Occipital lobe (tissue), 2 donors: ENCODE results near the gene ZNF135. TPM values are rescaled to one million over a fixed set of nuclear protein-coding genes. Genes with fewer than 3 reads are reported as not detected.

Experiments used
- DNase-seq: peaks from one replicate; lab custom pipeline; 2025; lab: John Stamatoyannopoulos, UW
- total RNA-seq: library from RNA; depleted of rRNA; stranded (reverse); fragments of >200 nt; gene quantifications from one replicate; pipeline ENCODE4 v1.2.3, GENCODE V29; 2014

The ZNF135 gene
- total RNA-seq, 1 donor from 2014 or later, result 13.4 TPM

- DNase-seq, result no peak
These were observed 32.3 kb downstream of the ZNF135 start for GRCh38 chr19:58091251-58091995.

GRCh38 chr19:58093071-58093470, 34.0 kb downstream of the ZNF135 start:
- DNase-seq, result no peak

- no peak for DNase-seq
These were observed 36.2 kb downstream of the ZNF135 start for GRCh38 chr19:58095328-58095727.

- DNase-seq, result no peak
These were observed 37.8 kb downstream of the ZNF135 start for GRCh38 chr19:58096884-58097283.

- DNase-seq, result no peak
These were observed 38.3 kb downstream of the ZNF135 start for GRCh38 chr19:58097349-58097748.

GRCh38 chr19:58097781-58098681, 38.9 kb downstream of the ZNF135 start, which contains the start of gene ZSCAN18:
TSS of gene ZSCAN18 (minus strand) at chr19:58098231. CDS start at chr19:58090267, 7,964 bp downstream.
- DNase-seq, result peak; percentile 91

- DNase-seq, result no peak
These were observed 39.6 kb downstream of the ZNF135 start for GRCh38 chr19:58098682-58098998.

GRCh38 chr19:58107778-58108545, 48.9 kb downstream of the ZNF135 start:
- DNase-seq, result no peak

GRCh38 chr19:58108546-58108817, 49.4 kb downstream of the ZNF135 start:
- DNase-seq, result no peak

GRCh38 chr19:58117841-58118575, 58.9 kb downstream of the ZNF135 start:
- no peak for DNase-seq

GRCh38 chr19:58118979-58119733, 60.1 kb downstream of the ZNF135 start:
- DNase-seq, result no peak

Other genes starting within 250 kb of the ZNF135 start
- gene ZNF552, start 244.4 kb upstream of the ZNF135 start, total RNA-seq, result 9.7 TPM
- 20.9 TPM for gene ZNF587B, start 229.0 kb upstream of the ZNF135 start, total RNA-seq
- gene ZNF587, start 209.4 kb upstream of the ZNF135 start, total RNA-seq, result 34.5 TPM
- 32.8 TPM for gene ZNF814, start 170.2 kb upstream of the ZNF135 start, total RNA-seq
- gene ZNF417, start 142.7 kb upstream of the ZNF135 start, total RNA-seq, result 39.3 TPM
- gene ZNF418, start 123.9 kb upstream of the ZNF135 start, total RNA-seq, result 64.3 TPM
- gene ZNF256, start 111.6 kb upstream of the ZNF135 start, total RNA-seq, result 15.6 TPM
- gene C19orf18, start 84.7 kb upstream of the ZNF135 start, total RNA-seq, result not detected
- gene ZNF606, start 56.5 kb upstream of the ZNF135 start, total RNA-seq, result 57.1 TPM
- gene ZSCAN1, start 25.3 kb upstream of the ZNF135 start, total RNA-seq, result 0.62 TPM
- 87.0 TPM for gene ZSCAN18, start 38.9 kb downstream of the ZNF135 start, total RNA-seq
- gene ZNF329, start 91.5 kb downstream of the ZNF135 start, total RNA-seq, result 28.4 TPM
- 25.1 TPM for gene ZNF274, start 123.8 kb downstream of the ZNF135 start, total RNA-seq
- gene ZNF544, start 169.6 kb downstream of the ZNF135 start, total RNA-seq, result 63.8 TPM
- 17.2 TPM for gene ZNF8, start 219.7 kb downstream of the ZNF135 start, total RNA-seq
- gene ERVK3-1, start 246.1 kb downstream of the ZNF135 start, total RNA-seq, result 20.6 TPM